ENCODE measurements around the gene POU6F2. TPM values are rescaled to one million over a fixed set of nuclear protein-coding genes. Genes with fewer than 3 reads are reported as not detected.
"Not testable (repeated sequence)": the region's sequence is repeated elsewhere in the genome, so short reads cannot be mapped to it uniquely, and the experiment has no call there.

POU6F2 gene
- total RNA-seq, 1 donor from 2014 or later = not detected

DNA sequence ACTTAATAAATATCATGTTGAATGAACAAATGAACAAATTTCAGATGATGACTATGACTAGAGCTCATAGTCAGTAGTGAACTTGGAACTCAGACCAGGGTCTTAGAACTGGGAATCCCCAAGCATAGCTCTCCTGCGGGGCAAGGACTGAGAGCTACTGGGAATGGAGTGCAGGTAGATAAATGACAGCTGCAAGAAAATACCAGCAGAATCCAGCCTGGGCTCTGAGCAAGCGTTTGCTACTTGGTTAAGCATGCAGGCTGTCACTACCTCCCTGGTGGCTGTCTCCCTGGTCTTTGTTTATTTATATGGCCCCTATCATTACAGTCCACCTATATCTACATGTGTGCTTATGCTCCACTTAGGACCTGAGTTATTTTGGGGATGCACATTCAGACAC, 208.4 kb downstream of the POU6F2 start:
- Histone ChIP-seq H3K9me3 (no peaks in the 10 kb centered on the region), H3K27me3 (no peaks in the 10 kb centered on the region), H3K4me3 (no peak overlapping the region), H3K4me1 (no peaks in the 10 kb centered on the region), H3K36me3 (no peaks in the 10 kb centered on the region), H3K27ac (no peak overlapping the region)
- TF ChIP-seq, protein P1, sequence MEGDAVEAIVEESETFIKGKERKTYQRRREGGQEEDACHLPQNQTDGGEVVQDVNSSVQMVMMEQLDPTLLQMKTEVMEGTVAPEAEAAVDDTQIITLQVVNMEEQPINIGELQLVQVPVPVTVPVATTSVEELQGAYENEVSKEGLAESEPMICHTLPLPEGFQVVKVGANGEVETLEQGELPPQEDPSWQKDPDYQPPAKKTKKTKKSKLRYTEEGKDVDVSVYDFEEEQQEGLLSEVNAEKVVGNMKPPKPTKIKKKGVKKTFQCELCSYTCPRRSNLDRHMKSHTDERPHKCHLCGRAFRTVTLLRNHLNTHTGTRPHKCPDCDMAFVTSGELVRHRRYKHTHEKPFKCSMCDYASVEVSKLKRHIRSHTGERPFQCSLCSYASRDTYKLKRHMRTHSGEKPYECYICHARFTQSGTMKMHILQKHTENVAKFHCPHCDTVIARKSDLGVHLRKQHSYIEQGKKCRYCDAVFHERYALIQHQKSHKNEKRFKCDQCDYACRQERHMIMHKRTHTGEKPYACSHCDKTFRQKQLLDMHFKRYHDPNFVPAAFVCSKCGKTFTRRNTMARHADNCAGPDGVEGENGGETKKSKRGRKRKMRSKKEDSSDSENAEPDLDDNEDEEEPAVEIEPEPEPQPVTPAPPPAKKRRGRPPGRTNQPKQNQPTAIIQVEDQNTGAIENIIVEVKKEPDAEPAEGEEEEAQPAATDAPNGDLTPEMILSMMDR (IDR thresholded peaks at IDR 0.05) = no peak
- intact Hi-C loops (cut with DNase I) = no loop called here
- no peak for DNase-seq (ENCODE audit: low spot score in 2 of 2)

DNA sequence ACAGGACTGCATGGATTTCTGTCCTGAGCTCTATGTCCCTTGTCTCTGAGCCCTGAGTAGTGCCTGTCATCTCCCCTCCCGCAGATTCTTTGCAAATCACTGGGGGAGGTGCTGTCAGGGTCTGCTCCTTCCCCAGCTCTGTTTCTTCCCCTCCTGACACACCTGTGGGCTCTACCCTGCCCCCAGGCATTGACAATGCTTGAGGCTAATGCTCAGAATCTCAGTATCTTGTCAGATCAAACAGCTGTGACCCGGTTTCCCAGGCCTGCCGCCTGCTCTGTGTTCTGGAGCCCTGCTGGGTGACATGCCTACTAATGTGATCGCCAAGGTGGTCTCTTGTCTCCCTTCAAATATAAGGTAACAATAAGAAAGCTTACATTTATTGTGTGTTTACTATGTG, 209.0 kb downstream of the POU6F2 start:
- H3K36me3 ChIP-seq = no peaks in the 10 kb centered on the region
- no peaks in the 10 kb centered on the region for H3K9me3 ChIP-seq
- H3K4me3 ChIP-seq = no peak overlapping the region
- H3K4me1 ChIP-seq = no peaks in the 10 kb centered on the region
- H3K27ac ChIP-seq = no peak overlapping the region
- DNase-seq (ENCODE audit: low spot score in 2 of 2) = no peak
- intact Hi-C loops (cut with DNase I) = no loop called here
- H3K27me3 ChIP-seq = no peaks in the 10 kb centered on the region
- TF ChIP-seq, protein P1 (IDR thresholded peaks at IDR 0.05) = no peak

DNA sequence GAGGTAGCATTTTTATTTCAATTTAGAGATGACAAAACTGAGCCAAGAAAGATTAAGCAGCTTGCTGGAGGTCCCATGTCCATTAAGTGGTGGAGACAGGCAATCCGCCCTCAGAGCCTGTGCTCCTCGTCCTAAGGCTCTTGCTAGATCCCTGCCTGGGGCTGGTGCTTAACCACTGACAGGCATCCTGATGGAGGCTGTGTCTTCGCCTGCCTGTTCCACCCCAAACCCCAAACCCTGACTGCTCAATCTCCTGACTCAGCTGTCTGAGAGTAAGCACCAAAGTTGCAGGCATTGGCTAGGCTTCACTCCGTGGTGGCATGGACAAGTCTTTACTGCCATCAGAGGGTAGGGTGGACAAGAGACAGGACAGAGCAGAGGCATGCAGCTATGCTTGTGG, 209.4 kb downstream of the POU6F2 start:
- no peaks in the 10 kb centered on the region for H3K36me3 ChIP-seq
- H3K4me1 ChIP-seq = no peaks in the 10 kb centered on the region
- TF ChIP-seq, protein P1 (IDR thresholded peaks at IDR 0.05) = no peak
- intact Hi-C loops (cut with DNase I) = no loop called here
- H3K27me3 ChIP-seq = no peaks in the 10 kb centered on the region
- no peak overlapping the region for H3K27ac ChIP-seq
- no peaks in the 10 kb centered on the region for H3K9me3 ChIP-seq
- DNase-seq (ENCODE audit: low spot score in 2 of 2) = no peak
- H3K4me3 ChIP-seq = no peak overlapping the region

DNA sequence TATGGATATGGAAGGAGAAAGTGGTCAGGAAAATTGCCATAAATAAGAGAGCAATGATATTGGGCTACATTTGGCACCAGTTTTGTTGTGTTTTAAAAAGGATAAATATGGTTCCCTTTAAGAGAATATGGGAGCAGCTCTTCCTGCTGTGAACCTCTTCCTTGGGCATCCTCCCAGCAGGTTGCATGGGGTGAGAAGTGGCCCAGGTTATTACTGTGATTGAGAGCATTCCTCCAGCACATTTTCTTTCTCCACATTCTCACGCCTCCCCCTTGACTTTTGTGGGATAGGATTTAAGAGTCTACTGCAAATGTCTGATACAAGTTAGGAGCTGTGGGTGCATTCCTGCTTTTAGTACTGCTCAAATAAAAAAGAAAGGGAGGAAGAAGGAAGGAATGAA, 214.8 kb downstream of the POU6F2 start:
- no peak for DNase-seq (ENCODE audit: low spot score in 2 of 2)
- H3K36me3 ChIP-seq = no peaks in the 10 kb centered on the region
- no peaks in the 10 kb centered on the region for H3K4me1 ChIP-seq
- H3K9me3 ChIP-seq = no peaks in the 10 kb centered on the region
- TF ChIP-seq, protein P1 (IDR thresholded peaks at IDR 0.05) = no peak
- intact Hi-C loops (cut with DNase I) = no loop called here
- no peak overlapping the region for H3K4me3 ChIP-seq
- H3K27me3 ChIP-seq = no peaks in the 10 kb centered on the region
- H3K27ac ChIP-seq = no peak overlapping the region

DNA sequence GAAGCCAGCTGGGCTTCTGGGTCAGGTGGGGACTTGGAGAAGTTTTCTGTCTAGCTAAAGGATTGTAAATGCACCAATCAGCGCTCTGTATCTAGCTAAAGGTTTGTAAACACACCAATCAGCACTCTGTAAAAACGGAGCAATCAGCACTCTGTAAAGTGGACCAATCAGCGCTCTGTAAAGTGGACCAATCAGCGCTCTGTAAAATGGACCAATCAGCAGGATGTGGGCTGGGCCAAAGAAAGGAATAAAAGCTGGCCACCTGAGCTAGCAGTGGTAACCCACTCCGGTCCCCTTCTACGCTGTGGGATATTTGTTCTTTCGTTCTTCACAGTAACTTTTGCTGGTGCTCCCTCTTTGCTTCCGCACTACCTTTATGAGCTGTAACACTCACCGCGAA, 216.7 kb downstream of the POU6F2 start:
- intact Hi-C loops (cut with DNase I); H3K4me3 ChIP-seq; H3K27ac ChIP-seq; DNase-seq (ENCODE audit: low spot score in 2 of 2); H3K9me3 ChIP-seq; H3K36me3 ChIP-seq; H3K4me1 ChIP-seq; H3K27me3 ChIP-seq: not testable (repeated sequence)

DNA sequence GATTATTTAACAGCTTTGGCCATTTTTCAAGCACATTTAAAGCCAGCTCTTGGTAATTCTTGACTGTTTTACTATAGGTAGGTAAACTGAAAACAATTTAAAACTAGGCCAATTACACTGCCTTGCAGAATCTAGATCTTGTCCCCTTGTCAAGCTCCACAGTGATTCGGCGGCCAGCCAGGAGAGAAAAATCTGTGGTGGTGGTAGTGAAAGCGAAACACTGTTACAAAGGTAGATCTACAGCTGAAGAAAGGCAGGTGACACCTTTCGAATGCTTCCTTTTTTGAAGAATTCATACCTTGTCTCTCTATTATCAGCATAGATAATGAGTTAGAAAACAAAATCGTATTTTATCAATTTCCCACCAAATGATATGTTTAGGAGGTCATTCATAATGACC, 218.3 kb downstream of the POU6F2 start:
- intact Hi-C loops (cut with DNase I) = no loop called here
- Histone ChIP-seq H3K9me3 (no peaks in the 10 kb centered on the region), H3K27me3 (no peaks in the 10 kb centered on the region), H3K36me3 (no peaks in the 10 kb centered on the region), H3K4me3 (no peak overlapping the region), H3K4me1 (no peaks in the 10 kb centered on the region), H3K27ac (no peak overlapping the region)
- DNase-seq (ENCODE audit: low spot score in 2 of 2) = no peak
- TF ChIP-seq, protein P1 (IDR thresholded peaks at IDR 0.05) = no peak
